ENCODE results near the gene PLD6. TPM values are rescaled to one million over a fixed set of nuclear protein-coding genes. Genes with fewer than 3 reads are reported as not detected.
"Not testable (repeated sequence)": the region's sequence is repeated elsewhere in the genome, so short reads cannot be mapped to it uniquely, and the experiment has no call there.

Gene PLD6
- polyA plus RNA-seq, 2 donors = 1.2 TPM

GRCh38 chr17:17190188-17190587 lies 15.9 kb downstream of the PLD6 start:
- H3K36me3 ChIP-seq (ENCODE audit: control insufficient read depth in 2 of 2, insufficient read depth in 2 of 2, low read length in 1 of 2) = peaks cover 0 to 10% of the 10 kb centered on the region in 2 donors
- H3K9me3 ChIP-seq (ENCODE audit: control insufficient read depth in 2 of 2, insufficient read depth in 1 of 2, low read depth in 1 of 2, low read length in 1 of 2) = no peaks in the 10 kb centered on the region
- H3K4me3 ChIP-seq (ENCODE audit: low read depth in 1 of 2, low read length in 2 of 2) = no peak overlapping the region
- no peaks in the 10 kb centered on the region for H3K27me3 ChIP-seq (ENCODE audit: control insufficient read depth in 1 of 2, insufficient read depth in 2 of 2, low read length in 2 of 2)
- peaks cover 7 to 12% of the 10 kb centered on the region in 2 donors for H3K4me1 ChIP-seq (ENCODE audit: control insufficient read depth in 2 of 2, insufficient read depth in 2 of 2, low read length in 1 of 2)
- no peak overlapping the region for H3K27ac ChIP-seq (ENCODE audit: low read depth in 2 of 2, low read length in 1 of 2)
- WGBS, 2 donors = 77 to 82% methylated on average over 7 of the region's 7 CpGs

GRCh38 chr17:17189559-17189958 lies 16.6 kb downstream of the PLD6 start:
- 51 to 57% methylated on average over 4 of the region's 4 CpGs for WGBS, 2 donors
- H3K9me3 ChIP-seq (ENCODE audit: control insufficient read depth in 2 of 2, insufficient read depth in 1 of 2, low read depth in 1 of 2, low read length in 1 of 2) = no peaks in the 10 kb centered on the region
- H3K4me1 ChIP-seq (ENCODE audit: control insufficient read depth in 2 of 2, insufficient read depth in 2 of 2, low read length in 1 of 2) = peaks cover 7 to 14% of the 10 kb centered on the region in 2 donors
- peaks cover 0 to 10% of the 10 kb centered on the region in 2 donors for H3K36me3 ChIP-seq (ENCODE audit: control insufficient read depth in 2 of 2, insufficient read depth in 2 of 2, low read length in 1 of 2)
- H3K27me3 ChIP-seq (ENCODE audit: control insufficient read depth in 1 of 2, insufficient read depth in 2 of 2, low read length in 2 of 2) = no peaks in the 10 kb centered on the region
- no peak overlapping the region for H3K4me3 ChIP-seq (ENCODE audit: low read depth in 1 of 2, low read length in 2 of 2)
- no peak overlapping the region for H3K27ac ChIP-seq (ENCODE audit: low read depth in 2 of 2, low read length in 1 of 2)

GRCh38 chr17:17188586-17188985 lies 17.5 kb downstream of the PLD6 start:
- H3K4me3 ChIP-seq (ENCODE audit: low read depth in 1 of 2, low read length in 2 of 2) = no peak overlapping the region
- H3K36me3 ChIP-seq (ENCODE audit: control insufficient read depth in 2 of 2, insufficient read depth in 2 of 2, low read length in 1 of 2) = peaks cover 0 to 12% of the 10 kb centered on the region in 2 donors
- H3K27ac ChIP-seq (ENCODE audit: low read depth in 2 of 2, low read length in 1 of 2) = no peak overlapping the region
- H3K9me3 ChIP-seq (ENCODE audit: control insufficient read depth in 2 of 2, insufficient read depth in 1 of 2, low read depth in 1 of 2, low read length in 1 of 2) = no peaks in the 10 kb centered on the region
- WGBS, 2 donors = 91 to 96% methylated on average over 4 of the region's 4 CpGs
- peaks cover 7 to 14% of the 10 kb centered on the region in 2 donors for H3K4me1 ChIP-seq (ENCODE audit: control insufficient read depth in 2 of 2, insufficient read depth in 2 of 2, low read length in 1 of 2)
- H3K27me3 ChIP-seq (ENCODE audit: control insufficient read depth in 1 of 2, insufficient read depth in 2 of 2, low read length in 2 of 2) = no peaks in the 10 kb centered on the region

- H3K27ac ChIP-seq (ENCODE audit: low read depth in 2 of 2, low read length in 1 of 2) = peak overlapping the region; percentile 64 to 67
- peaks cover 7 to 14% of the 10 kb centered on the region in 2 donors for H3K4me1 ChIP-seq (ENCODE audit: control insufficient read depth in 2 of 2, insufficient read depth in 2 of 2, low read length in 1 of 2)
Measured at GRCh38 chr17:17186551-17187505, 19.3 kb downstream of the PLD6 start.

GRCh38 chr17:17186051-17186450 lies 20.1 kb downstream of the PLD6 start:
- Histone ChIP-seq H3K27ac (ENCODE audit: low read depth in 2 of 2, low read length in 1 of 2) (peak overlapping the region; percentile 64 to 67), H3K4me1 (ENCODE audit: control insufficient read depth in 2 of 2, insufficient read depth in 2 of 2, low read length in 1 of 2) (peaks cover 7 to 12% of the 10 kb centered on the region in 2 donors), H3K36me3 (ENCODE audit: control insufficient read depth in 2 of 2, insufficient read depth in 2 of 2, low read length in 1 of 2) (peaks cover 5 to 17% of the 10 kb centered on the region in 2 donors), H3K9me3 (ENCODE audit: control insufficient read depth in 2 of 2, insufficient read depth in 1 of 2, low read depth in 1 of 2, low read length in 1 of 2) (no peaks in the 10 kb centered on the region), H3K27me3 (ENCODE audit: control insufficient read depth in 1 of 2, insufficient read depth in 2 of 2, low read length in 2 of 2) (no peaks in the 10 kb centered on the region), H3K4me3 (ENCODE audit: low read depth in 1 of 2, low read length in 2 of 2) (no peak overlapping the region)
- whole genome bisulfite sequencing, 2 donors = 22 to 30% methylated on average over 3 of the region's 3 CpGs

More at GRCh38 chr17:17186551-17187505, 19.3 kb downstream of the PLD6 start:
- WGBS, 2 donors = 60% methylated on average over 14 of the region's 14 CpGs
- no peak overlapping the region for H3K4me3 ChIP-seq (ENCODE audit: low read depth in 1 of 2, low read length in 2 of 2)
- H3K27me3 ChIP-seq (ENCODE audit: control insufficient read depth in 1 of 2, insufficient read depth in 2 of 2, low read length in 2 of 2) = no peaks in the 10 kb centered on the region
- no peaks in the 10 kb centered on the region for H3K9me3 ChIP-seq (ENCODE audit: control insufficient read depth in 2 of 2, insufficient read depth in 1 of 2, low read depth in 1 of 2, low read length in 1 of 2)
- H3K36me3 ChIP-seq (ENCODE audit: control insufficient read depth in 2 of 2, insufficient read depth in 2 of 2, low read length in 1 of 2) = peaks cover 0 to 21% of the 10 kb centered on the region in 2 donors

- Histone ChIP-seq H3K27ac (ENCODE audit: low read depth in 2 of 2, low read length in 1 of 2) (peak overlapping the region; percentile 4 to 49), H3K4me1 (ENCODE audit: control insufficient read depth in 2 of 2, insufficient read depth in 2 of 2, low read length in 1 of 2) (peaks cover 7 to 19% of the 10 kb centered on the region in 2 donors), H3K36me3 (ENCODE audit: control insufficient read depth in 2 of 2, insufficient read depth in 2 of 2, low read length in 1 of 2) (peaks cover 5 to 26% of the 10 kb centered on the region in 2 donors)
- WGBS, 2 donors = 65 to 72% methylated on average over 13 of the region's 13 CpGs
- H3K4me3 ChIP-seq (ENCODE audit: low read depth in 1 of 2, low read length in 2 of 2); H3K27me3 ChIP-seq (ENCODE audit: control insufficient read depth in 1 of 2, insufficient read depth in 2 of 2, low read length in 2 of 2); H3K9me3 ChIP-seq (ENCODE audit: control insufficient read depth in 2 of 2, insufficient read depth in 1 of 2, low read depth in 1 of 2, low read length in 1 of 2): not testable (repeated sequence)
Measured at GRCh38 chr17:17184985-17185757, 21.0 kb downstream of the PLD6 start.

GRCh38 chr17:17183744-17184143 lies 22.4 kb downstream of the PLD6 start:
- H3K4me3 ChIP-seq (ENCODE audit: low read depth in 1 of 2, low read length in 2 of 2) = no peak overlapping the region
- WGBS, 2 donors = 91 to 93% methylated on average over 4 of the region's 4 CpGs
- H3K27ac ChIP-seq (ENCODE audit: low read depth in 2 of 2, low read length in 1 of 2) = no peak overlapping the region
- peaks cover 8 to 29% of the 10 kb centered on the region in 2 donors for H3K36me3 ChIP-seq (ENCODE audit: control insufficient read depth in 2 of 2, insufficient read depth in 2 of 2, low read length in 1 of 2)
- H3K27me3 ChIP-seq (ENCODE audit: control insufficient read depth in 1 of 2, insufficient read depth in 2 of 2, low read length in 2 of 2) = no peaks in the 10 kb centered on the region
- no peaks in the 10 kb centered on the region for H3K9me3 ChIP-seq (ENCODE audit: control insufficient read depth in 2 of 2, insufficient read depth in 1 of 2, low read depth in 1 of 2, low read length in 1 of 2)
- H3K4me1 ChIP-seq (ENCODE audit: control insufficient read depth in 2 of 2, insufficient read depth in 2 of 2, low read length in 1 of 2) = peaks cover 7 to 21% of the 10 kb centered on the region in 2 donors

GRCh38 chr17:17182598-17183136 lies 23.5 kb downstream of the PLD6 start:
- WGBS, 2 donors = 51 to 53% methylated on average over 6 of the region's 6 CpGs
- Histone ChIP-seq H3K27ac (ENCODE audit: low read depth in 2 of 2, low read length in 1 of 2) (peak overlapping the region in 1 of 2 donors; percentile 11), H3K27me3 (ENCODE audit: control insufficient read depth in 1 of 2, insufficient read depth in 2 of 2, low read length in 2 of 2) (no peaks in the 10 kb centered on the region), H3K36me3 (ENCODE audit: control insufficient read depth in 2 of 2, insufficient read depth in 2 of 2, low read length in 1 of 2) (peaks cover 9 to 30% of the 10 kb centered on the region in 2 donors), H3K4me3 (ENCODE audit: low read depth in 1 of 2, low read length in 2 of 2) (no peak overlapping the region), H3K4me1 (ENCODE audit: control insufficient read depth in 2 of 2, insufficient read depth in 2 of 2, low read length in 1 of 2) (peaks cover 7 to 21% of the 10 kb centered on the region in 2 donors), H3K9me3 (ENCODE audit: control insufficient read depth in 2 of 2, insufficient read depth in 1 of 2, low read depth in 1 of 2, low read length in 1 of 2) (no peaks in the 10 kb centered on the region)

All from esophagus (tissue), 2 donors.